H9 (cell line): ENCODE results near the gene UBE2E1. TPM values are rescaled to one million over a fixed set of nuclear protein-coding genes. Genes with fewer than 3 reads are reported as not detected.

Experiments
- DNase-seq: peaks from one replicate; pipeline ENCODE4 v3.0.0-alpha.2; 2017
- H2AFZ ChIP-seq: one replicate; pipeline ENCODE4 v1.6.1; 2013; ENCODE audit warnings: mild to moderate bottlenecking, low read length, control low read depth, moderate library complexity
- H2AK5ac ChIP-seq: 2 replicates; pipeline ENCODE4 v1.6.1; 2013; ENCODE audit warnings: low read length, control low read depth, mixed read lengths; ENCODE audit not compliant: insufficient read length
- H2BK120ac ChIP-seq: one replicate; pipeline ENCODE4 v1.6.1; 2013; ENCODE audit warnings: low read depth, mild to moderate bottlenecking, low read length, control low read depth, inconsistent platforms; ENCODE audit not compliant: poor library complexity, severe bottlenecking
- H2BK12ac ChIP-seq: 2 replicates; pipeline ENCODE4 v1.6.1; 2013; ENCODE audit warnings: low read length, control low read depth, mixed read lengths, low read depth; ENCODE audit not compliant: insufficient read length
- H2BK15ac ChIP-seq: 2 replicates; pipeline ENCODE4 v1.6.1; 2013; ENCODE audit warnings: low read depth, low read length, control low read depth
- H2BK20ac ChIP-seq: one replicate; pipeline ENCODE4 v1.6.1; 2013; ENCODE audit warnings: low read depth, mild to moderate bottlenecking, low read length, control low read depth, inconsistent platforms; ENCODE audit not compliant: poor library complexity, severe bottlenecking
- H2BK5ac ChIP-seq: 2 replicates; pipeline ENCODE4 v1.6.1; 2013; ENCODE audit warnings: low read length, control low read depth, mixed read lengths; ENCODE audit not compliant: insufficient read length
- H3K14ac ChIP-seq: 2 replicates; pipeline ENCODE4 v1.6.1; 2013; ENCODE audit warnings: low read length, control low read depth; ENCODE audit not compliant: insufficient read depth
- H3K18ac ChIP-seq: 2 replicates; pipeline ENCODE4 v1.6.1; 2013; ENCODE audit warnings: low read depth, mild to moderate bottlenecking, mixed read lengths, low read length, control low read depth; ENCODE audit not compliant: insufficient read length
- H3K23ac ChIP-seq: 2 replicates; pipeline ENCODE4 v1.6.1; 2013; ENCODE audit warnings: low read length, control low read depth, mixed read lengths, low read depth; ENCODE audit not compliant: insufficient read length
- H3K23me2 ChIP-seq: 2 replicates; pipeline ENCODE4 v1.6.1; 2013; ENCODE audit warnings: low read depth, mild to moderate bottlenecking, mixed read lengths, low read length, control low read depth; ENCODE audit not compliant: insufficient read length, poor library complexity, severe bottlenecking
- H3K27ac ChIP-seq: 2 replicates; pipeline ENCODE4 v1.5.1; 2013; ENCODE audit warnings: low read length, control low read depth, mixed read lengths, low read depth; ENCODE audit not compliant: insufficient read length
- H3K27me3 ChIP-seq: 2 replicates; pipeline ENCODE4 v1.6.1; 2013; ENCODE audit warnings: low read length, control low read depth, inconsistent platforms; ENCODE audit not compliant: insufficient read depth
- H3K4ac ChIP-seq: 2 replicates; pipeline ENCODE4 v1.6.1; 2013; ENCODE audit warnings: low read depth, mild to moderate bottlenecking, control low read depth, inconsistent platforms, low read length, moderate library complexity
- H3K4me1 ChIP-seq: 2 replicates; pipeline ENCODE4 v1.6.1; 2013; ENCODE audit warnings: low read length, control low read depth, inconsistent platforms; ENCODE audit not compliant: insufficient read depth
- H3K4me2 ChIP-seq: 2 replicates; pipeline ENCODE4 v1.6.1; 2013; ENCODE audit warnings: low read length, control low read depth, mixed read lengths; ENCODE audit not compliant: insufficient read length, insufficient read depth
- H3K56ac ChIP-seq: 2 replicates; pipeline ENCODE4 v1.6.1; 2013; ENCODE audit warnings: low read depth, mild to moderate bottlenecking, mixed read lengths, low read length, control low read depth; ENCODE audit not compliant: insufficient read length
- H3K79me1 ChIP-seq: 2 replicates; pipeline ENCODE4 v1.6.1; 2013; ENCODE audit warnings: low read depth, mild to moderate bottlenecking, moderate library complexity, low read length, control low read depth, inconsistent platforms; ENCODE audit not compliant: insufficient read depth, poor library complexity, severe bottlenecking
- H3K79me2 ChIP-seq: 2 replicates; pipeline ENCODE4 v1.6.1; 2013; ENCODE audit warnings: low read length, control low read depth, inconsistent platforms; ENCODE audit not compliant: insufficient read depth
- H3K9ac ChIP-seq: 2 replicates; pipeline ENCODE4 v1.6.1; 2013; ENCODE audit warnings: low read length, control low read depth, mixed read lengths; ENCODE audit not compliant: insufficient read length; ENCODE audit errors: extremely low read depth
- H3K9me3 ChIP-seq: one replicate; pipeline ENCODE4 v1.6.1; 2013; ENCODE audit warnings: low read depth, low read length, inconsistent platforms; ENCODE audit not compliant: control insufficient read depth
- H3T11ph ChIP-seq: one replicate; pipeline ENCODE4 v1.6.1; 2013; ENCODE audit warnings: mild to moderate bottlenecking, low read length, control low read depth, inconsistent platforms
- H4K20me1 ChIP-seq: one replicate; pipeline ENCODE4 v1.6.1; 2013; ENCODE audit not compliant: control insufficient read depth, insufficient read length, insufficient read depth
- H4K5ac ChIP-seq: 2 replicates; pipeline ENCODE4 v1.6.1; 2013; ENCODE audit warnings: low read depth, mild to moderate bottlenecking, mixed read lengths, low read length, control low read depth; ENCODE audit not compliant: insufficient read length
- H4K8ac ChIP-seq: replicated peaks from 2 replicates; pipeline ENCODE4 v1.6.1; 2013; ENCODE audit warnings: low read length, control low read depth, mixed read lengths, low read depth; ENCODE audit not compliant: insufficient read length
- H4K91ac ChIP-seq: 2 replicates; pipeline ENCODE4 v1.6.1; 2013; ENCODE audit warnings: low read depth, mild to moderate bottlenecking, moderate library complexity, mixed read lengths, low read length, control low read depth; ENCODE audit not compliant: insufficient read length
- H3K27ac Mint-ChIP-seq, 3 experiments: 2 replicates in 2 of 3; 3 replicates in 1 of 3; pipeline ENCODE4 v1.8.0; 2020 to 2021; ENCODE audit warnings: mixed read lengths in 3 of 3, mild to moderate bottlenecking in 1 of 3, moderate library complexity in 1 of 3
- H3K27me3 Mint-ChIP-seq: 2 replicates; pipeline ENCODE4 v1.8.0; 2021; ENCODE audit warnings: low read depth, mild to moderate bottlenecking, moderate library complexity, mixed read lengths
- H3K36me3 Mint-ChIP-seq, 3 experiments: 2 replicates in 2 of 3; 3 replicates in 1 of 3; pipeline ENCODE4 v1.8.0; 2020 to 2021; ENCODE audit warnings: low read depth in 3 of 3, mixed read lengths in 3 of 3; ENCODE audit not compliant: insufficient read depth in 1 of 3
- H3K4me1 Mint-ChIP-seq, 2 experiments: 2 replicates each; pipeline ENCODE4 v1.8.0; 2020; ENCODE audit warnings: mixed read lengths in 2 of 2
- H3K4me3 Mint-ChIP-seq, 2 experiments: 2 replicates in 1 of 2; 3 replicates in 1 of 2; pipeline ENCODE4 v1.8.0; 2020 to 2021; ENCODE audit warnings: mild to moderate bottlenecking in 2 of 2, mixed read lengths in 2 of 2, moderate library complexity in 1 of 2
- H3K9me3 Mint-ChIP-seq, 2 experiments: 2 replicates in 1 of 2; 3 replicates in 1 of 2; pipeline ENCODE4 v1.8.0; 2020; ENCODE audit warnings: mild to moderate bottlenecking in 2 of 2, mixed read lengths in 2 of 2, moderate library complexity in 1 of 2
- CTCF ChIP-seq: fragments of 200-600 bp; sonication (generic); conservative IDR thresholded peaks from 3 replicates; pipeline ENCODE4 v1.8.0; 2021; ENCODE audit warnings: antibody characterized with exemption, mild to moderate bottlenecking
- whole genome bisulfite sequencing: extraction: QIAGEN DNeasy Blood & Tissue Kit; methylation state at CpG from one replicate; pipeline ENCODE4 v1.1.7; 2013; ENCODE audit warnings: missing lambda C conversion rate, low lambda C conversion rate, mixed read lengths; ENCODE audit not compliant: insufficient read length; ENCODE audit errors: extremely low coverage; 5-methylcytosine and 5-hydroxymethylcytosine counted together
- total RNA-seq: library from RNA; stranded (reverse); gene quantifications from 2 replicates; pipeline ENCODE4 v1.2.1, GENCODE V29; 2021

UBE2E1 gene
- total RNA-seq, 1 experiment from 2014 or later, result 142 TPM

DNA sequence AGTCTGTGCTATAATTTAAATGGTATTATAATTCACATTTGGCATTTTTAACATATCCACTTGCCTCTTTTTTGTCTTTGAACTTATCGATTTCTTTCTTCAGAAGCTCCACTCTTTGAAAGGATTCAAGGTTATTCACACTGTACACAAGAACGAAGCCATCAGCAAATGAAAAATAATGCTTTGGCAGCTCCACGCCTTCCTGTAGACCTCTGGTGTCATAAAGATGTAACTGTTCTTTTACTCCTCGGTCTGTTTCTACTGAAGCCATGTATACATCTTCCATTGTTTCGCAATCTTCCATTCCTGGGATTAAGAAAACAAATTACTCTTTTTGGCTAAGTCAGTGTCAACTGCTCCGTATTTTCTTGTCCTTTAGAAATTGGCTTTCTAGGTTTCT is 95.0 kb downstream of the UBE2E1 start:
- Histone ChIP-seq H3K4ac (no peak overlapping the region), H3K18ac (no peak overlapping the region), H2BK15ac (no peak overlapping the region), H2BK5ac (no peak overlapping the region), H3T11ph (no peak overlapping the region), H4K5ac (no peak overlapping the region), H3K23ac (no peak overlapping the region), H3K27me3 (no peaks in the 10 kb centered on the region), H3K9me3 (peaks cover 8% of the 10 kb centered on the region), H4K91ac (no peak overlapping the region), H2AK5ac (no peak overlapping the region), H2BK12ac (no peak overlapping the region), H3K23me2 (no peaks in the 10 kb centered on the region), H3K56ac (no peak overlapping the region), H3K4me2 (no peak overlapping the region), H3K27ac (no peak overlapping the region), H2BK120ac (no peak overlapping the region), H3K9ac (no peak overlapping the region), H3K79me1 (no peaks in the 10 kb centered on the region), H3K14ac (no peak overlapping the region), H2BK20ac (no peak overlapping the region), H3K79me2 (no peaks in the 10 kb centered on the region), H3K4me1 (no peaks in the 10 kb centered on the region), H4K8ac (no peak overlapping the region), H2AFZ (no peak overlapping the region), H4K20me1 (no peaks in the 10 kb centered on the region)
- no peaks in the 10 kb centered on the region for H3K4me1 Mint-ChIP-seq
- TF ChIP-seq CTCF, result no peak; the same call in 2 of the 3 replicates
- no peak overlapping the region for H3K4me3 Mint-ChIP-seq
- peaks cover 57 to 79% (median 72%) of the 10 kb centered on the region in 3 experiments for H3K36me3 Mint-ChIP-seq
- no CpG with 5 or more reads among the region's 6 CpGs for WGBS
- no peak overlapping the region for H3K27ac Mint-ChIP-seq
- peaks cover 12 to 23% of the 10 kb centered on the region in 2 experiments for H3K9me3 Mint-ChIP-seq
- DNase-seq, result no peak
- H3K27me3 Mint-ChIP-seq, result no peaks in the 10 kb centered on the region
